Measurements from ENCODE around the gene PIGK.

GRCh38 chr1:77057994-77058585 lies 161.1 kb downstream of the PIGK start:
- no peak for TF ChIP-seq POLR2A (IDR thresholded peaks at IDR 0.05)
- no peak for TF ChIP-seq CTCF (IDR thresholded peaks at IDR 0.05)
